ENCODE data around the gene PLCD1. TPM values are rescaled to one million over a fixed set of nuclear protein-coding genes. Genes with fewer than 3 reads are reported as not detected.

The PLCD1 gene
- total RNA-seq, 1 donor from 2014 or later: 36.9 TPM

- no peak overlapping the region for H3K4me3 Mint-ChIP-seq
- H3K36me3 Mint-ChIP-seq (ENCODE audit: low read depth): peaks cover 10% of the 10 kb centered on the region
- H3K27ac Mint-ChIP-seq (ENCODE audit: unreplicated experiment): no peak overlapping the region
- H3K27me3 Mint-ChIP-seq (ENCODE audit: low read depth): no peaks in the 10 kb centered on the region
- no peak for TF ChIP-seq CTCF (conservative IDR thresholded peaks at IDR 0.05)
- H3K4me1 Mint-ChIP-seq: peaks cover 15% of the 10 kb centered on the region
- no peaks in the 10 kb centered on the region for H3K9me3 Mint-ChIP-seq
- no peak for DNase-seq (ENCODE audit: low read depth, low spot score)
Measured at GRCh38 chr3:37964146-37964545, 65.3 kb downstream of the PLCD1 start.

GRCh38 chr3:37963635-37964034 lies 65.8 kb downstream of the PLCD1 start:
- DNase-seq (ENCODE audit: low read depth, low spot score): no peak

GRCh38 chr3:37963016-37963415 lies 66.4 kb downstream of the PLCD1 start:
- TF ChIP-seq CTCF (conservative IDR thresholded peaks at IDR 0.05): no peak
- DNase-seq (ENCODE audit: low read depth, low spot score): no peak
- H3K4me3 Mint-ChIP-seq: no peak overlapping the region
- peaks cover 10% of the 10 kb centered on the region for H3K36me3 Mint-ChIP-seq (ENCODE audit: low read depth)
- H3K9me3 Mint-ChIP-seq: no peaks in the 10 kb centered on the region
- H3K27me3 Mint-ChIP-seq (ENCODE audit: low read depth): no peaks in the 10 kb centered on the region
- H3K4me1 Mint-ChIP-seq: peaks cover 15% of the 10 kb centered on the region
- no peak overlapping the region for H3K27ac Mint-ChIP-seq (ENCODE audit: unreplicated experiment)

More at GRCh38 chr3:37963635-37964034, 65.8 kb downstream of the PLCD1 start:
- Mint-ChIP-seq H3K4me1 (peaks cover 15% of the 10 kb centered on the region), H3K9me3 (no peaks in the 10 kb centered on the region), H3K36me3 (ENCODE audit: low read depth) (peaks cover 10% of the 10 kb centered on the region), H3K27ac (ENCODE audit: unreplicated experiment) (no peak overlapping the region), H3K4me3 (no peak overlapping the region), H3K27me3 (ENCODE audit: low read depth) (no peaks in the 10 kb centered on the region)
- no peak for TF ChIP-seq CTCF (conservative IDR thresholded peaks at IDR 0.05)

- Mint-ChIP-seq H3K27ac (ENCODE audit: unreplicated experiment) (peak overlapping the region; percentile 65), H3K4me3 (no peak overlapping the region), H3K9me3 (no peaks in the 10 kb centered on the region), H3K27me3 (ENCODE audit: low read depth) (no peaks in the 10 kb centered on the region), H3K36me3 (ENCODE audit: low read depth) (peaks cover 10% of the 10 kb centered on the region), H3K4me1 (peaks cover 15% of the 10 kb centered on the region)
- DNase-seq (ENCODE audit: low read depth, low spot score): no peak
- no peak for TF ChIP-seq CTCF (conservative IDR thresholded peaks at IDR 0.05)
Measured at GRCh38 chr3:37961622-37962431, 67.6 kb downstream of the PLCD1 start.

- Mint-ChIP-seq H3K27ac (ENCODE audit: unreplicated experiment) (peak overlapping the region; percentile 13), H3K4me3 (no peak overlapping the region), H3K36me3 (ENCODE audit: low read depth) (peaks cover 9% of the 10 kb centered on the region), H3K9me3 (no peaks in the 10 kb centered on the region), H3K27me3 (ENCODE audit: low read depth) (no peaks in the 10 kb centered on the region), H3K4me1 (peaks cover 20% of the 10 kb centered on the region)
- no peak for TF ChIP-seq CTCF (conservative IDR thresholded peaks at IDR 0.05)
- DNase-seq (ENCODE audit: low read depth, low spot score): no peak
Measured at GRCh38 chr3:37957539-37957936, 71.9 kb downstream of the PLCD1 start.

Small RNA genes lying within 50 kb of the gene (microRNA-seq; reads per million reads assigned to microRNA genes)
- gene MIR26A1: 24.9 reads per million, percentile 39 among the genes with 10 or more reads in this experiment

Other genes starting within 250 kb of the PLCD1 start
- gene CTDSPL, start 167.8 kb downstream of the PLCD1 start, total RNA-seq: 36.8 and 42.2 TPM in 2 replicates
- gene VILL, start 38.9 kb downstream of the PLCD1 start, total RNA-seq: 4.9 and 6.2 TPM in 2 replicates
- gene DLEC1, start 9.6 kb upstream of the PLCD1 start, total RNA-seq: 1.1 and 1.3 TPM in 2 replicates
- 48.9 and 50.2 TPM in 2 replicates for gene ACAA1, start 107.5 kb upstream of the PLCD1 start, total RNA-seq
- gene MYD88, start 109.0 kb upstream of the PLCD1 start, total RNA-seq: 39.5 and 39.8 TPM in 2 replicates
- gene OXSR1, start 135.9 kb upstream of the PLCD1 start, total RNA-seq: 48.4 and 50.0 TPM in 2 replicates
- 0.19 and 0.41 TPM in 2 replicates for gene SLC22A13, start 236.2 kb upstream of the PLCD1 start, total RNA-seq

Measured in neural crest cell (in vitro differentiated cells).